SJCRH30 (cell line): Measurements from ENCODE around the gene NPSR1. TPM values are rescaled to one million over a fixed set of nuclear protein-coding genes. Genes with fewer than 3 reads are reported as not detected.
A peak's percentile ranks its signal among the peaks of the same experiment; 100 is the strongest.

ENCODE experiments used
- DNase-seq, 2 experiments: peaks; one replicate each; pipeline ENCODE4 v3.0.0-alpha.2; 2015 to 2020
- H3K27ac ChIP-seq: fragments of 250-450 bp; sonication (Bioruptor Pico); 2 replicates; pipeline ENCODE4 v1.5.1; 2020; ENCODE audit warnings: mild to moderate bottlenecking, moderate library complexity
- H3K27me3 ChIP-seq: fragments of 250-450 bp; sonication (Bioruptor Pico); 2 replicates; pipeline ENCODE4 v1.5.1; 2020; ENCODE audit warnings: mild to moderate bottlenecking, moderate library complexity
- H3K36me3 ChIP-seq: fragments of 250-450 bp; sonication (Bioruptor Pico); 2 replicates; pipeline ENCODE4 v1.5.1; 2020; ENCODE audit warnings: mild to moderate bottlenecking, moderate library complexity
- H3K4me1 ChIP-seq: fragments of 250-450 bp; sonication (Bioruptor Pico); 2 replicates; pipeline ENCODE4 v1.5.1; 2020; ENCODE audit warnings: mild to moderate bottlenecking, moderate library complexity
- H3K4me3 ChIP-seq: fragments of 250-450 bp; sonication (Bioruptor Pico); 2 replicates; pipeline ENCODE4 v1.5.1; 2020; ENCODE audit warnings: mild to moderate bottlenecking, moderate library complexity
- H3K9me3 ChIP-seq: fragments of 250-450 bp; sonication (Bioruptor Pico); replicated peaks from 2 replicates; pipeline ENCODE4 v1.5.1; 2020; ENCODE audit warnings: mild to moderate bottlenecking, moderate library complexity
- total RNA-seq: library from RNA; depleted of rRNA; stranded (reverse); fragments of >200 nt; shearing (Covaris generic); gene quantifications from 2 replicates; pipeline ENCODE4 v1.2.3, GENCODE V29; 2014

The NPSR1 gene
- total RNA-seq, 1 experiment from 2014 or later, result not detected

GRCh38 chr7:34823650-34824258 lies 165.7 kb downstream of the NPSR1 start:
- H3K4me3 ChIP-seq, result no peak overlapping the region
- no peaks in the 10 kb centered on the region for H3K4me1 ChIP-seq
- H3K9me3 ChIP-seq, result no peaks in the 10 kb centered on the region; the same call in 1 of the 2 replicates
- peak; percentile 42 to 71 for DNase-seq
- no peaks in the 10 kb centered on the region for H3K36me3 ChIP-seq
- no peaks in the 10 kb centered on the region for H3K27me3 ChIP-seq
- H3K27ac ChIP-seq, result no peak overlapping the region

- Histone ChIP-seq H3K27ac (no peak overlapping the region), H3K27me3 (no peaks in the 10 kb centered on the region), H3K4me1 (no peaks in the 10 kb centered on the region), H3K4me3 (no peak overlapping the region), H3K36me3 (no peaks in the 10 kb centered on the region), H3K9me3 (no peaks in the 10 kb centered on the region)
- no peak for DNase-seq
These were observed 167.2 kb downstream of the NPSR1 start for GRCh38 chr7:34825221-34825620.

DNA sequence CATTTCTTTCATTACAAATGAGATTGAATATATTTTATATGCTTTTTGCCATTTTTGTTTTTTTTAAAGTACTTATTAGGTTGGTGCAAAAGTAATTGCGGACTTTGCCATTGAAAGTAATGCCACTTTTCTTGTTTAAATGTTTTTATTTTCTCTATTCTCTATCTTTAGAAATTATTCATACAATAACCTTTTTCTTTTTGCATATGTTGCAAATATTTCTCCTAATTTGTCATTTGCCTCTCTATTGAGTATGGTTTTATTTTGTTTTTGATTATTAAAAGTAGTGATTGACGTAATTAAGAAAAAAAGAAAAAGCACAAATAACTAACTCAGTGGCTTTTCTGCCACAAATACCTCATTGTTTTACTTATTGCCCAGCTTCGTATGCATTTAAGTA lies 172.4 kb downstream of the NPSR1 start:
- no peak overlapping the region for H3K4me3 ChIP-seq
- H3K27me3 ChIP-seq, result no peaks in the 10 kb centered on the region

GRCh38 chr7:34831436-34831835 lies 173.4 kb downstream of the NPSR1 start:
- no peaks in the 10 kb centered on the region for H3K27me3 ChIP-seq
- no peaks in the 10 kb centered on the region for H3K9me3 ChIP-seq
- no peak for DNase-seq
- no peak overlapping the region for H3K4me3 ChIP-seq
- H3K27ac ChIP-seq, result no peak overlapping the region
- no peaks in the 10 kb centered on the region for H3K4me1 ChIP-seq
- no peaks in the 10 kb centered on the region for H3K36me3 ChIP-seq

More for the DNA sequence above, 172.4 kb downstream of the NPSR1 start:
- Histone ChIP-seq H3K4me1 (no peaks in the 10 kb centered on the region), H3K36me3 (no peaks in the 10 kb centered on the region), H3K27ac (no peak overlapping the region), H3K9me3 (no peaks in the 10 kb centered on the region)
- no peak for DNase-seq

GRCh38 chr7:34832020-34832419 lies 174.0 kb downstream of the NPSR1 start:
- Histone ChIP-seq H3K9me3 (no peaks in the 10 kb centered on the region), H3K36me3 (no peaks in the 10 kb centered on the region), H3K27ac (no peak overlapping the region), H3K4me3 (no peak overlapping the region), H3K4me1 (no peaks in the 10 kb centered on the region), H3K27me3 (no peaks in the 10 kb centered on the region)
- DNase-seq, result no peak

- H3K27me3 ChIP-seq, result no peaks in the 10 kb centered on the region
- no peak for DNase-seq
- no peaks in the 10 kb centered on the region for H3K9me3 ChIP-seq
- H3K4me1 ChIP-seq, result no peaks in the 10 kb centered on the region
- no peak overlapping the region for H3K27ac ChIP-seq
- no peak overlapping the region for H3K4me3 ChIP-seq
- no peaks in the 10 kb centered on the region for H3K36me3 ChIP-seq
These were observed 178.0 kb downstream of the NPSR1 start for GRCh38 chr7:34835901-34836600.

- no peak overlapping the region for H3K27ac ChIP-seq
- H3K36me3 ChIP-seq, result no peaks in the 10 kb centered on the region
- no peak overlapping the region for H3K4me3 ChIP-seq
- H3K27me3 ChIP-seq, result no peaks in the 10 kb centered on the region
- H3K9me3 ChIP-seq, result no peaks in the 10 kb centered on the region; the same call in 1 of the 2 replicates
- no peaks in the 10 kb centered on the region for H3K4me1 ChIP-seq
- DNase-seq, result no peak
These were observed 179.3 kb downstream of the NPSR1 start for GRCh38 chr7:34837316-34837715.

GRCh38 chr7:34837801-34838201 lies 179.8 kb downstream of the NPSR1 start:
- no peaks in the 10 kb centered on the region for H3K27me3 ChIP-seq
- no peak overlapping the region for H3K4me3 ChIP-seq
- H3K4me1 ChIP-seq, result no peaks in the 10 kb centered on the region
- no peaks in the 10 kb centered on the region; the same call in 1 of the 2 replicates for H3K9me3 ChIP-seq
- no peaks in the 10 kb centered on the region for H3K36me3 ChIP-seq
- H3K27ac ChIP-seq, result no peak overlapping the region
- no peak for DNase-seq

- Histone ChIP-seq H3K4me3 (no peak overlapping the region), H3K27me3 (no peaks in the 10 kb centered on the region), H3K27ac (no peak overlapping the region), H3K9me3 (no peaks in the 10 kb centered on the region; the same call in 1 of the 2 replicates), H3K4me1 (no peaks in the 10 kb centered on the region), H3K36me3 (no peaks in the 10 kb centered on the region)
- no peak for DNase-seq
These were observed 180.3 kb downstream of the NPSR1 start for GRCh38 chr7:34838329-34838728.

DNA sequence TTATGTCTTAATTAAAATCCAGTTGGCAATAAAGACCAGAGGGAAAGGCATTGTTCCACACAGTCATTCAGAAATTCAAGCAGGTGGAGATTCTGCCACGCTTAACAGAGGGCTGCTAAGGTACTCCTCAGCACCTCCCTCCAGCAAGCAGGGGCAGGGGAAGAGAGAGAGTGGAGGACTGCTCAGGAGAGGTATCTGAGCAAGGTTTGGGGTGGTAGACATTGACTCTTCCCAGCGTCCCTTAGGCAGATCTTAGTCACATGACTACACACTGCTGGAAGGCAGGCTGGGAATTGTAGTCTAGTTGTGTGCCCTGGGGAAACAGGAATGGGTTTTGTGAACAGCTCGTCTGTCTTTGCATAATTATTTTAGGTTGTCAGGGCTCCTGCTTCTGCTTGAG lies 181.6 kb downstream of the NPSR1 start:
- no peaks in the 10 kb centered on the region for H3K27me3 ChIP-seq
- H3K27ac ChIP-seq, result no peak overlapping the region
- peaks cover 2% of the 10 kb centered on the region; the same call in 1 of the 2 replicates for H3K4me1 ChIP-seq
- H3K36me3 ChIP-seq, result no peaks in the 10 kb centered on the region
- no peak for DNase-seq
- no peaks in the 10 kb centered on the region; the same call in 1 of the 2 replicates for H3K9me3 ChIP-seq
- H3K4me3 ChIP-seq, result no peak overlapping the region

DNA sequence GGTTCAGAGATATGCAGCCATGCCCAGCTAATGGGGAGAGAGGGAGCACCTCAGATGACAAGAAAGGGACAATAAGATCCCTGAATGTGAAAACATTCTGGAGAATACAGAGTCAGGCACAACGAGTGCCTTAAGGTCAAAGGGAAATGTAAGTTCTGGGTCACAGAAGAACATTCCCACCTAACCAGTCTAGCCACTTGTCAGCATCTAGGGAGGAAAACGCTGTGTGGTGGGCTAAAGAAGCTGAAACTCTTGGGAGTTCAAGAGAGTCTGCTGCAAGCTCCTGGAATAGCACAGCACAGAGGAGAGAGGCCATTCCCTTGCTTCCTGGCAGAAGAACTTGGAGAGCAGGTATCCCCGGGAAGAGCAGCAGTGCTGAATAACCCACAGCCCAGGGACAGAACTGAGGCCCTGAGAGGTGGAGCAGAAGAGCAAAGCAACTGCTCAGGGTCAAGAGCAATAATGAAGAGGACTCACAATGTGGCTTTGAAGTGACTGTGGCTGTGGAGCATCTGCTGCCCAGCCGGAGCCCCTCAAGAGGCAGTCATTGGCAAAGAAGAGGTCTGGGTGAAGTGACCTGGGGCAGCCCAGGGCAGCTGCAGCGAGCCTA lies 182.3 kb downstream of the NPSR1 start:
- H3K36me3 ChIP-seq, result no peaks in the 10 kb centered on the region
- H3K4me3 ChIP-seq, result no peak overlapping the region
- no peaks in the 10 kb centered on the region for H3K27me3 ChIP-seq
- H3K4me1 ChIP-seq, result peaks cover 3% of the 10 kb centered on the region; the same call in 1 of the 2 replicates
- DNase-seq, result no peak
- no peak overlapping the region for H3K27ac ChIP-seq
- H3K9me3 ChIP-seq, result no peaks in the 10 kb centered on the region; the same call in 1 of the 2 replicates

GRCh38 chr7:34841326-34841725 lies 183.3 kb downstream of the NPSR1 start:
- H3K27ac ChIP-seq, result no peak overlapping the region
- H3K36me3 ChIP-seq, result no peaks in the 10 kb centered on the region
- H3K27me3 ChIP-seq, result no peaks in the 10 kb centered on the region
- no peaks in the 10 kb centered on the region; the same call in 1 of the 2 replicates for H3K9me3 ChIP-seq
- peaks cover 3% of the 10 kb centered on the region; the same call in 1 of the 2 replicates for H3K4me1 ChIP-seq
- no peak for DNase-seq
- H3K4me3 ChIP-seq, result no peak overlapping the region

DNA sequence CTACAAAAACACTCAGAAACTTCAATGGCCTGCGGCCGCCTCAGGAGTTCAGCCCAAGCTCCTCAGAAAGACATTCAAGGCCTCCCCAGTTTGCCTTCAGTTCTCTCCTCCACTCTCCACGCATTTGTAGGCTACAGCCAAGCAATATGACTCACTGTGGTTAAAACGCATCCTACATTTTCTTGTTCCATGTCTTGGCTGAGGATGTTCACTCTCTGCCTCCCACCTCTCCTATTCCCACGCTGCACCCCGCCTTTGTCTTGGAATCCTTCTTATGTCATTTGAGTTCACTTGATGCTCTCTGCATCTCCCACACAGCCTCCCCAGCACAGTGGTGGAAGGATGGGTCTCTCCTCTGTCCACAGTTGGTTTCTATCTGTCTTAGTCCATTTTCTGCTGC lies 184.8 kb downstream of the NPSR1 start:
- H3K9me3 ChIP-seq, result no peaks in the 10 kb centered on the region; the same call in 1 of the 2 replicates
- H3K27me3 ChIP-seq, result no peaks in the 10 kb centered on the region
- H3K36me3 ChIP-seq, result no peaks in the 10 kb centered on the region
- no peak overlapping the region for H3K27ac ChIP-seq
- no peak for DNase-seq
- no peak overlapping the region for H3K4me3 ChIP-seq
- peaks cover 3% of the 10 kb centered on the region; the same call in 1 of the 2 replicates for H3K4me1 ChIP-seq

GRCh38 chr7:34844406-34844805 lies 186.4 kb downstream of the NPSR1 start:
- Histone ChIP-seq H3K27ac (no peak overlapping the region), H3K4me3 (no peak overlapping the region), H3K36me3 (no peaks in the 10 kb centered on the region), H3K27me3 (no peaks in the 10 kb centered on the region), H3K9me3 (no peaks in the 10 kb centered on the region; the same call in 1 of the 2 replicates), H3K4me1 (peaks cover 3% of the 10 kb centered on the region; the same call in 1 of the 2 replicates)
- no peak for DNase-seq
